Ovary (tissue), 9 donors: ENCODE results near the gene COPE. TPM values are rescaled to one million over a fixed set of nuclear protein-coding genes. Genes with fewer than 3 reads are reported as not detected.

Experiments used
- DNase-seq, 5 donors: peaks; one replicate each; pipeline ENCODE4 v3.0.0-alpha.2; 2019 to 2020
- H3K27ac ChIP-seq, 2 donors: fragments of 200-600 bp; one replicate each; pipeline versions ENCODE4 v1.5.1 to v1.8.0; 2019 to 2022
- H3K27me3 ChIP-seq: fragments of 200-600 bp; one replicate; pipeline ENCODE4 v1.8.0; 2022
- H3K36me3 ChIP-seq: fragments of 200-600 bp; sonication (generic); one replicate; pipeline ENCODE4 v1.5.1; 2019
- H3K4me1 ChIP-seq: one replicate; pipeline ENCODE4 v1.8.1; 2013; ENCODE audit warnings: mild to moderate bottlenecking, moderate library complexity; ENCODE audit not compliant: insufficient read depth
- H3K4me3 ChIP-seq: fragments of 200-600 bp; sonication (generic); one replicate; pipeline ENCODE4 v1.5.1; 2017
- H3K9me3 ChIP-seq, 2 donors: fragments of 200-600 bp in 1 of 2; sonication (generic) in 1 of 2; one replicate each; pipeline versions ENCODE4 v1.5.1 to v1.8.1; 2013 to 2019; ENCODE audit warnings: mild to moderate bottlenecking in 1 of 2, moderate library complexity in 1 of 2
- CTCF ChIP-seq, 3 donors: fragments of 450-650 bp in 2 of 3; fragments of 200-600 bp in 1 of 3; IDR thresholded peaks; one replicate each; pipeline versions ENCODE4 v1.5.1 to v1.8.0; 2016 to 2022; ENCODE audit warnings: antibody characterized with exemption in 3 of 3, mild to moderate bottlenecking in 1 of 3
- EP300 ChIP-seq: sonication (generic); formaldehyde crosslinking; IDR thresholded peaks from one replicate; pipeline ENCODE4 v1.6.1; 2017; ENCODE audit warnings: antibody characterized with exemption
- POLR2A ChIP-seq: fragments of 450-650 bp; IDR thresholded peaks from one replicate; pipeline ENCODE4 v1.6.1; 2017; ENCODE audit warnings: antibody characterized with exemption, mild to moderate bottlenecking, moderate library complexity
- WGBS, 3 donors: extraction: QIAGEN DNeasy Blood & Tissue Kit in 1 of 3; methylation state at CpG; one replicate each; pipeline versions ENCODE4 v1.1.5 to v1.1.7; 2013 to 2017; 5-methylcytosine and 5-hydroxymethylcytosine counted together
- intact Hi-C, 4 donors: fragments of 100-400 bp; cut with DNase I; formaldehyde crosslinking; loops; one replicate each; pipeline versions ENCODE4 v1.11.0 to v1.15.1; 2022 to 2023
- polyA plus RNA-seq, 2 donors: library from polyadenylated mRNA; stranded (reverse); fragments of 200-250 nt in 1 of 2; fragments of 350-450 nt in 1 of 2; fragmentation: Illumina TruSeq in 1 of 2; extraction: RNeasy Lipid Tissue Mini Kit (QIAGEN cat#74804) in 1 of 2; gene quantifications; one replicate each; pipeline ENCODE4 v1.2.3, GENCODE V29; 2013 to 2014
- total RNA-seq, 7 donors: library from RNA; depleted of rRNA in 2 of 7; stranded (reverse); fragments of >200 nt in 2 of 7; fragmentation: NEBNext Ultra II Directional in 3 of 7; extraction: Animal tissue kit (Norgen Biotek cat#: 25700) in 3 of 7; gene quantifications; one replicate each; pipeline versions ENCODE4 v1.1.0 to v1.2.4, GENCODE V29; 2016 to 2023
- donor health status: DM: no; HTN: no; CAD: no; lungs with moderate emphysema.
- donor health status: DM: no; HTN: no; CAD: no.
- donor health status: Bipolar disorder and iron deficiency.
- donor health status: DM: yes; HTN: yes; CAD: no.
- donor health status: DM: no; HTN: no; CAD: no.
- donor health status: DM: yes; HTN: yes; CAD: no.

Gene COPE
- total and polyA plus RNA-seq, 9 donors = 11.3 to 140 (median 115) TPM

DNA sequence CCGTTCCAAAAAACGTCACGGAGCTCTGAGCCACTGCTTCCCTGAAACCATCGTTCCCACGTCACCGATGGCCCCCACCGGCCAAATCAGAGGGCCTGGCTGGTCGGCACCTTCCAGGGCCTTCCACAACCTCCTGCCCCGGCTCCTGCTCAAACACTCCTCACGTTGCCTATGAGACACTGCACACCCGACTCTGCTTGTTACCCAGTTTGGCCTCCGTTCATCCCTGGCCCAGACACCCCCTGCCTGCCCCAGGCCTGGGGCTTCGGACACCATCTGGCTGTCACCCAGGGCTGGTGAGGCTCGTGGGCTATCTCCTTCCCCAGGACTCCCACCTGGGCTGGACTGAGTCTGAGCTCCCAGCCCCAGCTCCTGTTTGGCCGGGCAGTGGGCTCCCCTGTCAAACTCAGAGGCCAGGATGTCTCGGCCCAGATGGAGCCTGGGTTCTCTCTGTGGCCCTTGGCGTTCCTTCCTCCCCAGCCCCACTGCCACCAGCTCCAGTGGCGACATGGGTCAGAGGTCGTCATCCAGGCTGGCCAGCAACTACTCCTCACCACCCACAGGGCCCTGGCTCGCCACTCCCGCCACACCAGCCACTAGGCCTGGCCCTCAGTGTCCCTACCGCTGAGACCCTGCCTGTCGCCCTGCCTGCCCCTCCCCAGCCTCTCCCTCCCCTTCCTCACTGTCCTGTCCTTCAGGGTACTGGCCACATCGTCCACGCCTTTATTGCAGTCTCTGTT is 41.0 kb downstream of the COPE start:
- no peak for TF ChIP-seq CTCF (IDR thresholded peaks at IDR 0.05)
- TF ChIP-seq EP300 = no peak
- TF ChIP-seq POLR2A = no peak
- H3K27ac ChIP-seq = no peak overlapping the region
- H3K27me3 ChIP-seq = no peaks in the 10 kb centered on the region
- intact Hi-C loops = no loop called here
- H3K9me3 ChIP-seq = no peaks in the 10 kb centered on the region
- H3K4me1 ChIP-seq = no peaks in the 10 kb centered on the region
- H3K36me3 ChIP-seq = no peaks in the 10 kb centered on the region
- 86 to 92% (median 87%) methylated on average over 25 of the region's 25 CpGs for WGBS, 3 donors
- DNase-seq = peak in 2 of 5 donors; percentile 17 to 22
- H3K4me3 ChIP-seq = no peak overlapping the region

DNA sequence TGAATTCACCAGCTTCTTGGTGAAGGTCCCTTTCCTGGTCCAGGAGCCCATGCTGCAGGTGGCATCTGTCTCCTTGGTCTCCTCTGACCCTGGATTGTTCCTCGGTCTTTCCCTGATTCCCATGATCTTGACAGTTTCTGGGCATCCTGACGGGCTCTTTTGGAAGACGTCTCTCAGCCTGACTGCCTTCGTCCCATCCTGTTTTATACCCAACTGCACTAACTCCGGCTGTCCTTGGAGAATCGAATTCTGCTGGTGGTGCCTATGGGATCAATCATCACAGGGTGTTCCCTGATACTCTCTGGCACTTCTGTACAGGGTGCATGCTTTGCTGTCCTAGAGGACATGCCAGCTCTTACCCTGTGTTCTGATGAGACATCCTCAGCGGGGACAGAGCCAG is 42.3 kb downstream of the COPE start:
- H3K9me3 ChIP-seq = no peaks in the 10 kb centered on the region
- no peaks in the 10 kb centered on the region for H3K27me3 ChIP-seq
- no peak for DNase-seq
- H3K27ac ChIP-seq = no peak overlapping the region
- intact Hi-C loops = no loop called here
- H3K4me3 ChIP-seq = no peak overlapping the region
- 94 to 95% (median 94%) methylated on average over 7 of the region's 7 CpGs for WGBS, 3 donors
- no peaks in the 10 kb centered on the region for H3K4me1 ChIP-seq
- TF ChIP-seq EP300 = no peak
- no peak for TF ChIP-seq POLR2A
- no peak for TF ChIP-seq CTCF (IDR thresholded peaks at IDR 0.05)
- H3K36me3 ChIP-seq = no peaks in the 10 kb centered on the region

- 35 to 59% (median 54%) methylated on average over 5 of the region's 5 CpGs for WGBS, 3 donors
- no peak for DNase-seq
- intact Hi-C loops = no loop called here
Observed at GRCh38 chr19:18875726-18876125, 43.5 kb downstream of the COPE start.

GRCh38 chr19:18871543-18871942 is 47.6 kb downstream of the COPE start:
- H3K27ac ChIP-seq = no peak overlapping the region
- H3K4me1 ChIP-seq = peaks cover 3% of the 10 kb centered on the region
- TF ChIP-seq CTCF (IDR thresholded peaks at IDR 0.05) (no peak), EP300 (no peak), POLR2A (no peak)
- no peak for DNase-seq
- H3K36me3 ChIP-seq = no peaks in the 10 kb centered on the region
- intact Hi-C loops = no loop called here
- 87 to 93% (median 89%) methylated on average over 7 of the region's 7 CpGs for WGBS, 3 donors
- H3K27me3 ChIP-seq = no peaks in the 10 kb centered on the region
- no peak overlapping the region for H3K4me3 ChIP-seq
- no peaks in the 10 kb centered on the region for H3K9me3 ChIP-seq

More at GRCh38 chr19:18875726-18876125, 43.5 kb downstream of the COPE start:
- no peak overlapping the region for H3K27ac ChIP-seq
- H3K4me3 ChIP-seq = no peak overlapping the region
- no peaks in the 10 kb centered on the region for H3K36me3 ChIP-seq
- no peaks in the 10 kb centered on the region for H3K9me3 ChIP-seq
- TF ChIP-seq EP300 (no peak), POLR2A (no peak), CTCF (IDR thresholded peaks at IDR 0.05) (no peak)
- no peaks in the 10 kb centered on the region for H3K27me3 ChIP-seq
- H3K4me1 ChIP-seq = no peaks in the 10 kb centered on the region
